SK-N-DZ (cell line): Measurements from ENCODE around the gene CRYBG2.
"Not testable (repeated sequence)": the region's sequence is repeated elsewhere in the genome, so short reads cannot be mapped to it uniquely, and the experiment has no call there.

ENCODE experiments used
- DNase-seq: peaks from one replicate; pipeline ENCODE4 v3.0.0-alpha.2; 2015; ENCODE audit warnings: low spot score

Gene CRYBG2

DNA sequence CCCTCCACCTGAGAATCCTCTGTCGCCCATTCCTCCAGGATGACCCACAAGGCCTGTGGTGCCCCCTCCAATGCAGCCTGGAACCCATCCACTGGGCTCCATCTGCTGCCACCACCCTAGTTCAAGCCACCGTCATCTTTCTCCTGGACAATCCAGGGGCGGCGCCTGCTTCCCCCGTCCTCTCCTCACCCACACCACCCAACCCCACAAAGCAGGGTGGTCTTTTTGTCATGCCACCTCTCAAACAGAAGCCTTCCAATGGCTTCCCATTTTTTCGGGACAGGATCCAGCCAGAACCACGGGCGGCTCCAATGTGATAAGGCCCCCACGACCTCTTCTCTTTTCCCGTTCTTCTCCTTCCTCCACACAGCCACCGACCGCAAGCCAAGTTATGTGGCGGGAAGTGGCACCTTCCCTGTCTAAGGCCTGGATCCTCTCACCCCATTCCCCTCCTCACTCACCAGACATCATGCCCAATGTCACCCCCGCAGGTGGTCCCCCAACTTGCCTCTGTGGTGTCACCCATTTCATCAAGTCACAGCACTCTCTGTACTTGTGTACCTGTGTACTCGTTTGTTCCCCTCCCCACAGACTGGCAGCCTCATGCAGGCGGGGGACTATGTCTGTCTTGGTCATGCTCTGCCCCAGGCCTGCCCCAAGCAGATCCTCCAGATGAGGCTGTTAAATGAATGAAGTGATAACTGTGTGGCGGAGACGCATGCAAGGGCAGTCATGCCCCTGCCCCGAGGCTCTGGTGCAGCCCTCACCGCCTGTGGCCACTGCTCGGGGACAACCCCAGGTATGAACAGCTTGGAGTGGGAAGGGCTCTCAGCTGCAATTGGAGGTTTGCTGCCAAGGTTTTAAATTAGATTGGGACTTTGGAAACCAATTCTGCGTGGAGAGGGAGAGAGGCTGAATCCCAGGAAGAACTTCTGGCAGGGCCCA is 58.5 kb downstream of the CRYBG2 start:
- no peak for DNase-seq

DNA sequence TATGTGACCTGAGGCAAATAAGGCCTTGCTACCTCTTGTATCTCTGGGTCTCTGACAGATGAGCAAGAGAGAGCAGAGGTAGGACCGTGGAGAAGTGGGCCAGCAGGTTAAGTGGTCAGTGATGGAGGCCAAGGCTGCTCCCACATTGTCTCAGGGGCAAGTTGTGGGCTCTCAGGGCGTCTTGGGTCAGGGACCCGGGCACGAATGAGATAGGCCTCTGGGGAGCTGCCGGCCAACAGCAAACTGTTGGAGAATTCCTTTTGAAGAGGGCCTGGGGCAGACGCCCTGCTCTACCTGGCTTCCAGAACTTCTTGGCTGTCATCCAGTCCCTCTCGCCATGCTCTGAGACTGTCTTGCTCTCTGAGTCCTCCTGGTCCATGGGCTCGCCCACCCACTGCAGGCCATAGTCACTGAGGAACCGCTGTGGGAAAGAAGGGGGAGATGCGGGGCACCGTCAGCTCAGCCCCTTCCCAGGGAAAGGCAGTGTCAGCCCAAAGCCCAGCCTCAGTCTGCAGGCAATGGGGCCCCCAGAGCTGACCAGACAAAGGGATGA is 59.9 kb downstream of the CRYBG2 start:
- no peak for DNase-seq

DNA sequence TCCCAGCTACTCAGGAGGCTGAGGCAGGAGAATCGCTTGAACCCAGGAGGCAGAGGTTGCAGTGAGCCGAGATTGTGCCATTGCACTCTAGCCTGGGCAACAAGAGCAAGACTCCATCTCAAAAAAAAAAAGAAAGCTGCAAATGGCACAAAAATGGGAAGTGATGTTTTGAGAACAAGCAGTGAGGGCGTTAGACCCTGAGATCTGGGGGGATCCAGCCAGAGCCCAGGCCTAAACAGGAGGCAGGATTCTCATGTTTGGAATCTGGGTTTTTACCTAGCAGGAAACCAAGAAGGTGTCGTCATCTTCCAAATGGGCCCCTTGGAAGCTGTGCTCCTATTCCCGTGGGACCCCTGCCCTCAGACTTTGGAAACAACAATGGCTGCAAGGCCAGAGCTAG is 61.2 kb downstream of the CRYBG2 start:
- DNase-seq = not testable (repeated sequence)

DNA sequence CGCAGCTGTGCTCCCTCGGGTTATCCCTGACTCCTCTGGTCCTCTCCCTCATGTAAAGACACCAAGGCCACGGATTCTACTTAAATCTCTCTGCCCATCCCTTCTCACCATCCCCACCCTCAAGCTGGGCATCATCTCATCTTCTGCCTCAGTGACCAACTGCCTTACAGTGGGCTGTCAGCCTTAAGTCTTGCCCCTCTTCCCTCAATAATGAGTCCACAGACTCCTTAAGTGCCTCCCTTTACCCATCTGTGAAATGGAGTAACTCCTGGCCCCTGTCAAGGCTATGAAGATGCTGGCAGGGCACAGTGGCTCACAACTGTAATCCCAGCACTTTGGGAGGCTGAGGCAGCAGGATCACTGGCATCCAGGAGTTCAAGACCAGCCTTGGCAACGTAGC is 62.0 kb downstream of the CRYBG2 start:
- DNase-seq = no peak

DNA sequence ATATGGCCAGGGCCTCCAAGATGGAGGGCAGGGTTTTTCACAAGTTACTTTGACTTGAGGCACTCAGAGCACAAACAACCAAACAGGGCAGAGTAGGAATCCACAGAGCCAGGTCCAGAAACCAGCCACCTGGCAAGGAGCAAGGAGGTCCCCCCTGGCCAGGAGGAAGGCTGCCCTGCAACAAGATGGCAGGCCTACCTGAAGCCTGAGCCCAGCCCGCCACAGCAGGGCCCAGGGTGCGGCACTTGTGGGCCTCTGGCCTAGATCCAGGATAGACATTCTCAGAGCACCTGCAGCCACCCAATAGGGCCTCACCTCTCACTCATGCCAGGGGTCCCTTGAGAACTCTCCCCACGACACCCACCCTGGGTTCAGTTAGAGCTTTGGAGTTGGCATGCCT is 62.5 kb downstream of the CRYBG2 start:
- DNase-seq = no peak

DNA sequence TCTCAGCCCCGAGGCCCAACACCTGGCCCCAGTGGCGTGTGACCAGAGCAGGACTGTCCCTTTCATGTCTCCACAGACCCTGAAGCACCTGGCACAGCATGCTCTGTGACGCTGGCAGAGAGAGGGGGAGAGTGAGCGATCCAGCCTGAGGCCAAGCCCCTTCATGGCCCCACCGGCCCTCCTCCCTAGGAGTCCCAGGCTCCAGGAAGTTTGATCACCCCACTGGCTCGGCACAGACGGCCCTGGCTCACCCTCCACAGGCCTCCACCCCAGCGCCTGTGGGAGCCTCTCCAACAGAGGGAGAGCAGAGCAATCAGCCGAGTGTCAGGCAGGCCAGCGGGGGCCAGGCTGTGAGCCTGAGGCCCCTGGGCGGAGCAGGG is 63.1 kb downstream of the CRYBG2 start:
- DNase-seq = no peak

DNA sequence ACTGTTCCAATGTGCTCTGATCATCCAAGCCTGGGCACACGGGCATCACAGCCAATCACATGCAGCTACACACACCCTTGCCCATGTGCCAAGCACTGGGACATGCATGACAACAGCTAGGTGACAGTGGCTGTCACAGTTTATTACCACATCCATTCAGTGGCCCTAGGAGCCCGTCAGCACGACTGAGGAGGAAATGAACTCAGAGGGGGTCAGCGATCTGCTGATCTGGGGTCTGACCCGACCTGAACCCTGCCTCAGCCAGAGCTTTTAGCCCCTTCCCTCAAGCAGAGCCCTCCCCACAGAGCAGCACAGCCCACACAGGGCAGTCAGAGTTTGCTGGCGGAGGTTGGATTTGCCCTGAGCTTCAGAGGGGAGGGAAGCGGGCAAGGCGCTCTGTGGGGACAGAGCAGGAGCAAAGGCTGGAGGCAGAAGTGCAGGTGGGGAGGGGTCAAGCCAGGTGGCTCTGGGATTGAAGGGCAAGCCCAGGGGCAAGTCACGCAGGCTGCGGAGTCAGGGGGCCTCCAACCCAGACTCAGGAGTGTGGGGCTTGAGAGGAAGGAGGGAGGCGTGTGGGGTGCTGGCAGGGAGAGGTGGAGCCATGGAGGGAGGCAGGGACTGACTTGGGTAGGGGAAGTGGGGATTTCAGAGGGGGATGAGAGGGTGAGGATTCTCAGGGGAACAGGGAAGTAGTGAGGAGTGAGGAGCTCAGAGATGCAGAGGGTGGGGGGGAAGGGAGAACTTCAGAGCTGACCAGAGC is 63.6 kb downstream of the CRYBG2 start:
- DNase-seq = no peak

DNA sequence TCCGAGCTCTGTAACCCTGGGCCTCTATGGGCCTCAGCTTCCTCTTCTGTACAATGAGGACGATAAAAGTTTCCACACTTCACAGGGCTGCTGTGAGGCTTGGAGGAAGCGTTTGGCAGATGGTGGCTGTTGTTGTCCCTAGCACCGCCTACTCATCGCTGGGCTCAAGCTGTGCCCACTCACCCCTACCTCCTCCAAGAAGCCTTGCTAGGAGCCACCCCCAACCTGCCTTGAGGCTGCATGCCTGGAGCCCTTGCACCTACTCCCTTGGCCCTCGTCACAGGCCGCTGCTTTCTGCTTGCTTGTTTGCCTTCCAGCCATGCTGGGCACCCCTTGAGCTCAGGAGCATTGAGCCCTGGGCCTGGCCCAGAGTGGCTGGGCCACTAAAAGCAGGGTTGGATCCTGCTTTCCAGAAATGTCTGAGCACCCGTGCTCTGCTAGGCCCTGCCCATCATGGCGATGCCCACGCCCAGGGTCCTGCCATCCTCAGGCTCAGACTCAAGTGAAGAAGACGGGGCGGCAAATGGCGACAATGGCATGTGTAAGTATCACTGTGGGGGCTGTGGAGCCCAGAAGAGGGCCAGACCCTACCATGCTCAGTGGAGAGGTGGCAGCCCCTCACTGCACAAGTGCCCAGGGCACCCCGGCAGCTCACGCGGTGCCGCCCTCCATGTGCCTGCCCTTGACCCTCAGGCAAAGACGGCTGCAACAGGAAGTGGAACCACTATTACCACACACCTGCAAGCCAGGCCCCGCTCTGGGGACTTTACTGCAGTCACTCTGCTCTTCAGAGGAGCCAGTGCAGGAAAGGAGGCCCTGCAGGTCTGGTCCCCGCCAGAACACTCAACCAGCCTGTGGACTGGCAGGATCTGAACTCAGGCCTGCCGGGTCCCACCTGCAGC is 64.5 kb downstream of the CRYBG2 start:
- DNase-seq = no peak

DNA sequence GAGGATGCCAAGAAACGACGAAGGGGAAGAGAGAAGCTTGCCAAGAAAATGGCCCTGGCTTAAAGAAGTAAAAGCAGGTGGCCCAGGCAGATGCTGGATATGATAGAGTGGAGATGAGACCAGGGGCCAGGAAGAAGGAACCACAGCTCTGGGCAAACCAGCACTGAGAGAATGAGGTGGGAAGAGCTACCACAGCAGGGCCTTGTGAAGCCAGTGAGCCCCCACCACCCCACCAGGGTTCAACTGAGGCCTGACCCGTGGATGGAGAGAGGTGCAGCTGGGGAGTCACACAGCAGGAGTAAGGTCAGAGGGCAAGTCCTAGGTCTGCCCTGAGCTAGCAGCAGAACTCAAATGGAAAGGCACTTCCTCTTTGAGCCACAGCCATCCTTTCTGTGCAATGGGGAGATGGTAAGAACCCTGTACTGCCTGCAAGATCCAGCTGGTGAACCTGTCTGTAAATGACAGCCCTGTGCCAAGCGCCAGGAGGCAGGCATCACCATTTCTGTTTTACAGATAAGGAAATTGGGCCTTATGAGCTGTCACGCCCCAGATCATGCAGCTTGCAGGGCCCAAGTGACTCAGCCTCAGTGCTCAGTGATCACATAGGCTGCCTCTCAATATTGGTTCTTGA is 65.5 kb downstream of the CRYBG2 start:
- no peak for DNase-seq

DNA sequence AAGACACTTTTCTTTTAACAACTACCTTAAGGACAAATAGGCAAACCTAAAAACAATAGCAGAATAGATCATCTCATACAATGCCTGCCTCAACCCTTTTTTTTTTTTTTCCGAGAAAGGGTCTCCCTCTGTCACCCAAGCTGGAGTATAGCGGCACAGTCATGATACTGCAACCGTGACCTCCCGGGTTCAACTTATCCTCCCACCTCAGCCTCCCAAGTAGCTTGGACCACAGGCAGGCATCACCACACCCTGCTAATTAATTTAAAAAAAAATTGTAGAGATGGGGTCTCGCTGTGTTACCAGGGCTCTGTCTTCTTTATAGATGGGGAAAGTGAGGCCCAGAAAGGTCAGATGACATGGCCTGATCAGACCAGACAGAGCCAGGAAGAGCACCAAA is 66.1 kb downstream of the CRYBG2 start:
- DNase-seq = no peak

DNA sequence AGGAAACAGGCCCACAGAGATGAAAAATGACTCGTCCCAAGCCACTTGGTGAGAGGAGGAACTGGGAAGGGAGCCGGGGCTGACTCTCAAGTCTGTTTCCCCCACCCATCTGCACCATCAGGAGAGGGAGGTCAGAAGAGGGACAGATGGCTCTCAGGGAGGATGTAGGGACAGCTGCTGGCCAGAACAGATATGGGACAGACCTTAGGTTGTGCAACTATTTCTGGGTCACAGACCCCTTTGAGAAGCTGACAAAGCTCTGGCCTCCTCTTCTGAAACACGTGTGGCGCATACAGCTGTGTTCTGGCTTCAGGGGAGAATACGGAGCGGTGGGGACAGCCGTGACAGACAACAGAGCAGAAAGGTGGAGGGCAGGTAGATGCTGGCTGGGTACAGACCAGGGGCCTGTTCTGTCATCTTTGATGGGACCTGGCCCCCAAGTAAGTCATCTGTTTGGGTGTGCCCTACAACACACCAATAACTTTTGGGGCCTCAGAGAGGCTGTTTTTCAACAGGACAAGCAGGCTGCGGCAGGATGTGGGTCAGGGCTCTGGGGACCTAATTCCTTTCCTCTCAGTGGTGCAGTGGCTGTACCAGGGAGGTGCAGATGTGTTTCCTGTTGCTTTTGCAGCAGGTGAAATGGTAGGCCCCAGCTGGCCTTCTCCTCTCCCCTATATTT is 66.8 kb downstream of the CRYBG2 start:
- no peak for DNase-seq

DNA sequence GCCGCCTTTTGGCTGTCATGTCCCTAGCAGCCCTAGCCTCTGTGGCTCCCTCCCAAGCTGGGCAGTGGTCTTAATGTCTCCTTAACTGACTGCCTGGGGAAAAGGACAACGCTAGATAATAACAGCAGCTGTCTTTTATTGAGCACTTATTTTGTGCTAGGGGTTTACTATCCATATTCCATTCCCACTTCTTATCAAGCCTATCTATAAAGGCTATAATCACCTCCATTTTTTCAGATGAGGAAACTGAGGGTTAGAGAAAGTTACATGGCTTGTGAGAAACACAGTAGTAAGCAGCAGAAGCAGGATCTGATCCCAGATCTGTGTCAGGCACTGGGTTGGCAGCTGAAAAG is 67.9 kb downstream of the CRYBG2 start:
- no peak for DNase-seq

DNA sequence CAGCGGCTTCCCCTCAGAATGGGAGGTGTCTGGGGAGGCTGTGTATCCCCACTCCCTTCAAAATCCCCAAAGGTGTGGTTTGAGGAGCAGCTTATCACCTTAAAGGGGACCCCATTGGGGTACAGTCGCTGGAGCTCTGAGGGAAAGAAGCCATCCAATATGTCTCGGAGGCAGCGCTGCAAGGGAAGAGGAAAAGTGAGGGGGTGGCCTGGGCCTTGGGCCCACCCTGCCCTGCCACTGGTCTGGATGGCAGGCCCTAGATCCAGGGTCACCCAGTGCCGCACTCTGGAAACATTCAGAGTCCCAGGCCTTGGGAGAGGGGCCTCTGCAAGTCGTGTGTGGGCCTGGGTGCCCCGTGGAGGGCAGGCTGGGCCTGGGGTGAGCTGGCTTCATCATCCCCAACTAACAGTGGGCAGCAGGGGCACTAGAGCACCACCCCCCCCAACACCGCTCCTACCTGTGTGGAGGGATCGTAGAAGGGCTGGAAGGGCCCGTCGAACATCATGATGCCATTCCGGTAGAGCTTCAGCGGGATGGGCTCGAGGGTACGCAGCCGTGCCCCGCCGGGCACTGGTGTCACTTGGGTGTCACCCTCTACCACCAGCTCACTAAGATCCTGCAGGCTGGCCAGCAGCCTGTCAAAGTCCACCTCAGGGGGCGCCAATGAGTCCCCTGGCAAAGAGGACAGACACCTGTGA is 68.4 kb downstream of the CRYBG2 start:
- peak; percentile 16 for DNase-seq

DNA sequence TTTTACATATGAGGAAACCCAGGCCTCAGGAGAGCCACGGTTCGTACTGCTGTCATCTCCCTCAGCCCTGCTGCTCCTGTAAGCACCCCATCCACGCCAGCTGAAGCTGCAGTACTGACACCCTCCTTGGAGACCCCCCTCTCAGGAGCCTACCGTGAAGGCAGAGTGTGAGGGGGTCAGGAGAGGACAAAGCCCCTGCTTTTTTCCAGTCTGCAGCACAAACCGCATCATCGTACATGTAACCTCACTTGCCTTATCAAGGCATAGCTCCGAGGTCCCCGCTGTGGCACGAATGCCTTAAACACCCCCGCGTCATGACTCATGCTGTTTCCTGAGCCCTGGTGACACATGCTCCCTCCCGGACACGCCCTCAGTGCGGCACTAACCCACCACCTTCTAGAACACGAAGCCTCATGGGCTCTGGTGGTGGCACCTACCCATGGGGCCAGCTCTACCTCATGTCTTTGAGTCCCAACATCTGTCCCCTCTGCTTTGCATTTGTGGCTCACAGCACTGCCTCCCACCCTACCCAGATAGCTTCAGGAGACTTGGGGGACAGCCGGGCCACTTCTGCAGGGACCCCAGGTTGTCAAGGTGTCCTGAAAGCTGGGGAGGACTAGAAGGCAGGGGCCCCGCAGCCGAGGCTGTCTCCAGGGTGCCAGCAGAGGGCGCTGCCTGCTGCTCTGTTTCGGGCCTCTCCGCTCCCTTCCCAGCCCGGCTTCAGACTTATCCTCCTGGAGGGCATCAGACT is 69.2 kb downstream of the CRYBG2 start:
- DNase-seq = no peak

DNA sequence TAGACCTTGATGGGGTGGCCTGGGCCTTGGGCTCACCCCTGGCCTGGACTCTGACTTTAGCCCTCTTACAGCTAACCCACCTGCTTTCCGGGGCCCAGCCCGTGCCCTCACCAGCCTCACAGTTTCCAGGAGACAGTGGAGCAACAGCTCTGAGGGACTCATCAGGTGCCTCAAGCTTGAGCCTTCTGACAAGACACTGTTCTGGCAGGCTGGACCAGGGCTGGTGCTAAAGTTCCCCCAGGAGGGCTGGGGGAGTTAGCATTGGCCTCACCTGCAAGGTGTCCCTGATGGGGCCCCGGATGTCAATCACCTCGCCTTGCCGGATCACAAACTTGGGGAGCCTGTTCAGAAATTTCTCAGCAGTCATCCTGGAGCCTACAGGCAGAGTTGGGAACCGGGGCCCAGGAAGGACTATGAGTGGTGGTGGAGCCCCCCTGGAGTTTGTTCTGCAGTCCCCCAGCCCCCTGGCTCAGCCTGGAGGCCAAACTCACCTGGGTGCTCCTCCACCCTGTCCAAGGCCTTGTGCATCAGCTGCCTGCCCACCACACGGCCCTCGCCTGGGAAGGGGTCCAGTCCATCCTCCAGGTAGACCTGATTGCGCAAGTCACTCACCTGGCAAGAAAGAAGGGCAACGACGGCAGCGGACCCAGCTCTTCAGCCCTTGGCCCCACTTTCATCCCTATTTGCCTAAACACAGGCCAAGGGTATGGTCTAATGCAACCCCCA is 69.9 kb downstream of the CRYBG2 start:
- DNase-seq = no peak

DNA sequence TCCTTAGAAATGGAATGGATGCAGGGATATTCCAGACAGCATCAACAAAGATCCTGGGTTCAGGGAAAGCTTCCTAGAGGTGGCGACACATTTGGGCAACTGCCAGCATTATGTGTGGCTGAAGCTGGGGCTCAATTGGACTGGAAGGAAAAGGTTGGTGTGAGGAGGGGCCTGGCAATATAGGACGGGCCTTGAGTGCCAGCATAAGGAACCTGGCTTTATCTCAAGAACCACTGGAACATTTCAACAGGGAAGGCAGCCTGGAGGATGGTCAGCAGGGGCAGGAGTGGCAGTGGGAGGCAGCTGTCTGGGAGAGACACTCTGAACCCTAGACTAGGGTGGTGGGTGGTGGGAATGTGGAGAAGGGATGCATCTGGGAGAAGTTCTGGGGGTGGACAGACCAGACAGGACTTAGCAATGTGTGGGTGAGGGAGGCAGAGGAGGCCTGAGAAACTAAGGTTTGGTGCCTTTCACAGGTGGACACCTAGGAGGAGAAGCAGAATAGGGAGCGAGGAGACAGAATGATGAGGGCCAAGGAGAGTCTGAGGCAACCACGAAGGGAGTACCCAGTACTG is 70.6 kb downstream of the CRYBG2 start:
- DNase-seq = no peak

DNA sequence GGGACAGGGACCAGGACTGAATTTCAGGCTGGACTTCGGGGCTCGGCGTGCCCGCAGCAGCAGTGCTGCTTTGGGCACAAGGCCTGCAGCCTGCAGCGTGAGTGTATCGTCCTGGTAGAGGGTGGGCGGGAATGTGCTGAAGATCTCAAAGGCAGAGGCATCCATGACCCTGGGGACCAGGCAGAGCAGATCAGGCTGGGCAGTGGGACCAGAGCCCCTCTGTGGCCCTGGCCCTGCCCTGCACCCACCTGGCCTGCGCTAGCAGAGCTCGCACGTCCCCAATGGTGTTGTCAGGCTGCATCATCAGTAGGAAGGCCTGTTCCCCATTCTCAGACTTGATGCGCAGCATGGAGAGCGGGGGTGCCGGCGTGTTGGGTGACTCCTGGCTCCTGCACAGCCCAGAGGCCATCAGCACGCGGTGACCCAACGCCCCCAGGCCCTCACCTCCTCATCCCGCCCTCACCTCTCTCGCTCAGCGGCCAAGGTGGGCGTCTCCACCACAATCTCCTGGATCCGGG is 71.5 kb downstream of the CRYBG2 start:
- no peak for DNase-seq

DNA sequence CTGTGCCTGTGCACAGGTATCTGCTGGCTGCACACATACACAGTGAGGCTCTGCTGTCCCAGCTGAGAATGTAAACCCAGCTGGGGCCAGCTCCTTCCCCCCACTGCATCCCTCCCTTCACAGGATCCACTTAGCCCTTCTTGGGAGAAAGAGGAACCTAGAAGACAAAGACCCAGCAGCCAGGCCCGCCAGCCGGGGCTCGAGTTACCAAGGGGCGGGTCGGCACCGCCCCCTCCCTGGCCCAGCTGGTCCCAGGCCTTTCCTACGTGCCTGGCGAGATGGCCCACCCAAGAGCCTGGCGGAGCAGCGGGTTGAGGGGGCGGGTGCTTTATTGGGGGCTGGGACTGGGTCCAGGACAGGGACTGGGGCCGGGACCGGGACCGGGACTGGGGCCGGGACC is 72.0 kb downstream of the CRYBG2 start:
- DNase-seq = no peak
